ENCODE measurements around the gene GATD1. TPM values are rescaled to one million over a fixed set of nuclear protein-coding genes. Genes with fewer than 3 reads are reported as not detected.

GATD1 gene
- total RNA-seq, 1 donor from 2014 or later, result 47.2 TPM

Other genes starting within 250 kb of the GATD1 start
- 47.5 and 60.5 TPM in 2 replicates for gene HRAS, start 241.9 kb downstream of the GATD1 start, total RNA-seq
- 0.53 TPM in 2 replicates for gene LRRC56, start 240.0 kb downstream of the GATD1 start, total RNA-seq
- 1.3 and 3.3 TPM in 2 replicates for gene LMNTD2, start 216.7 kb downstream of the GATD1 start, total RNA-seq
- gene RASSF7, start 216.5 kb downstream of the GATD1 start, total RNA-seq, result 17.6 and 24.2 TPM in 2 replicates
- gene PHRF1, start 201.0 kb downstream of the GATD1 start, total RNA-seq, result 22.4 and 46.5 TPM in 2 replicates
- gene IRF7, start 161.5 kb downstream of the GATD1 start, total RNA-seq, result 22.8 and 66.5 TPM in 2 replicates
- gene CDHR5, start 152.5 kb downstream of the GATD1 start, total RNA-seq, result not detected in 2 replicates
- gene SCT, start 150.3 kb downstream of the GATD1 start, total RNA-seq, result not detected in 2 replicates
- not detected in 2 replicates for gene DRD4, start 140.2 kb downstream of the GATD1 start, total RNA-seq
- gene DEAF1, start 82.3 kb downstream of the GATD1 start, total RNA-seq, result 58.0 and 59.3 TPM in 2 replicates
- gene TMEM80, start 81.7 kb downstream of the GATD1 start, total RNA-seq, result 25.1 and 25.3 TPM in 2 replicates
- 18.1 and 20.0 TPM in 2 replicates for gene EPS8L2, start 71.3 kb downstream of the GATD1 start, total RNA-seq
- 224 and 252 TPM in 2 replicates for gene TALDO1, start 30.0 kb downstream of the GATD1 start, total RNA-seq
- gene CEND1, start 12.6 kb upstream of the GATD1 start, total RNA-seq, result 0.58 and 0.78 TPM in 2 replicates
- gene SLC25A22, start 20.8 kb upstream of the GATD1 start, total RNA-seq, result 16.1 and 20.9 TPM in 2 replicates
- gene PIDD1, start 27.7 kb upstream of the GATD1 start, total RNA-seq, result 27.4 and 47.9 TPM in 2 replicates
- gene RPLP2, start 32.5 kb upstream of the GATD1 start, total RNA-seq, result 621 and 670 TPM in 2 replicates
- 27.4 and 58.0 TPM in 2 replicates for gene PNPLA2, start 41.4 kb upstream of the GATD1 start, total RNA-seq
- gene CRACR2B, start 50.4 kb upstream of the GATD1 start, total RNA-seq, result 13.5 and 19.4 TPM in 2 replicates
- gene CD151, start 55.5 kb upstream of the GATD1 start, total RNA-seq, result 569 and 728 TPM in 2 replicates
- gene POLR2L, start 65.0 kb upstream of the GATD1 start, total RNA-seq, result 125 and 145 TPM in 2 replicates
- 121 and 134 TPM in 2 replicates for gene TSPAN4, start 65.4 kb upstream of the GATD1 start, total RNA-seq
- gene CHID1, start 133.3 kb upstream of the GATD1 start, total RNA-seq, result 83.5 and 87.7 TPM in 2 replicates
- gene AP2A2, start 148.4 kb upstream of the GATD1 start, total RNA-seq, result 93.7 and 129 TPM in 2 replicates